GM19043 (cell line): ENCODE results near the gene TMEM63C.

Source experiments
- ATAC-seq: cut with Tn5 transposase; IDR thresholded peaks from one replicate; pipeline ENCODE4 v1.9.1; 2021; ENCODE audit warnings: low read depth; ENCODE audit not compliant: unreplicated experiment

Gene TMEM63C

DNA sequence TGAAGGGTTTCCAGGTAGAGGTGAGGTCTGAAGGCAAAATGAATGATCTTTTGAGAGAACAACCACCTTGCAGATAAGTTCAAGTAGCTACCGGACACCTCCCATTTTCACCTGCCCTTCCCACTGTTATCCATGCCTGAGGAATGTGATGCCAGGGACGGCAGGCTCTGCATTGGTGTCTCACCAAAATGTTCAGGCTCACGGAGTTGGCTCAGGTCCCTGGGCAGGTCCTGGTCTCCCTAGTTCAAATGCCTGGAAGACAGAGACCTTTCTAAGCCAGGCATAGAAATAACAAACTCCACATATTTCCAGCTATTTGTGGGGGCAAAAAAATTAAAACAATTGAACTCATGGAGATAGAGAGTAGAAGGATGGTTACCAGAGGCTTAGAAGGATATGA lies 36.0 kb downstream of the TMEM63C start:
- no peak for ATAC-seq

GRCh38 chr14:77219591-77219990 lies 38.0 kb downstream of the TMEM63C start:
- ATAC-seq: no peak

DNA sequence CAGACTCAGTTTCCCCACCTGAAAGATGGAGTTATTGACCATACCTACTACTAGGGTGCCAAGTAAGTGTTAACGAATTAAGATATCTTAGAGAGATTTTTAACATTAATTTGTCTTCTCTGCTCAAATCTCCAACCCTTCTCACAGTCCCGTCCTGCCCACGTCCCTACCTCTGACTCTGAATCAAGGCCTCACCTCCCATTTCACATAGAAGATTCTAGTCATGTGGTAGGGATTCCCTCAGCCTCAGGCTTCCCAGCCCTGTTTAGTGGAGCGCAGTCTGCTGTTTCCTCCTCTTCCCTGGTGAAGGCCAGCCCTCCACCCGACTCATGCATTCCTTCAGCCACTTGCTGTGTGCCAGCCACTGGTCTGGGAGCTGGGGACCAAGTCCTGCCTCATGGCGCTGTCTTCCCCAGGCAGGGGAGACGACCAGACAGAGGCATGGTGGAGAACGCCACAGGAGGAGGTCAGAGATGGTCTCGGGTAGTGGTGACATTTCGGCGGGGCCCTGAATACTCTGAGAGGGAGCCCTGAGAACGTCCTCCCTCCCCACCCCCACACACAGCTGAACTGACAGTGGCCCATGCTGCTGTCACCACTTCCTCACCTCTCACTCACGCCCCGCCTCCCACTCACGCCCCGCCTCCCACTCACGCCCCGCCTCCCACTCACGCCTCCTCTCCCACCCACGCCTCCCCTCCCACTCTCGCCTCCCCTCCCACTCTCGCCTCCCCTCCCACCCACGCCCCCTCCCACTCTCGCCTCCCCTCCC lies 38.8 kb downstream of the TMEM63C start:
- no peak for ATAC-seq

- no peak for ATAC-seq
Observed at GRCh38 chr14:77221241-77221871, 39.8 kb downstream of the TMEM63C start.

- ATAC-seq: no peak
Observed at GRCh38 chr14:77222546-77223225, 41.1 kb downstream of the TMEM63C start.

- ATAC-seq: no peak
Observed at GRCh38 chr14:77224212-77224611, 42.6 kb downstream of the TMEM63C start.

DNA sequence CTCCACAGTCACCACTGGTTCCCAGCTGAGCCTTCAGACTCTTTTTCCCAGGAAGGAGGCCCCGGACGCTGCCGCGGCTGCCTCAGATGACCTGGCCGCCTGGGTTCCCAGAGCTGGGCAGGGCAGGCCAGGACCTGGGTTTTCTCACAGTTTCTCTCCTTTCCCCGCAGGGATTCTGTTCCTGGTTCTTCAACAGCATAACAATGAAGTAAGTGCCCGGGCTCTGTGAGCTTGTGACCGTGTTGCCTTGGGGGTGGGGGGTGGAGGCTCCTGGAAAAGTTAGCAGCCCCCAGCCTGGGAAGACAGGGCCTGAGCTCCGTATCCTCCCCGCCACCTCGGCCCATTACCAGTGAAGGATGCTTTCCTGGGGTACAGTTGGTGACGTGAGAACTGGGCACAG lies 43.7 kb downstream of the TMEM63C start:
- ATAC-seq: no peak

DNA sequence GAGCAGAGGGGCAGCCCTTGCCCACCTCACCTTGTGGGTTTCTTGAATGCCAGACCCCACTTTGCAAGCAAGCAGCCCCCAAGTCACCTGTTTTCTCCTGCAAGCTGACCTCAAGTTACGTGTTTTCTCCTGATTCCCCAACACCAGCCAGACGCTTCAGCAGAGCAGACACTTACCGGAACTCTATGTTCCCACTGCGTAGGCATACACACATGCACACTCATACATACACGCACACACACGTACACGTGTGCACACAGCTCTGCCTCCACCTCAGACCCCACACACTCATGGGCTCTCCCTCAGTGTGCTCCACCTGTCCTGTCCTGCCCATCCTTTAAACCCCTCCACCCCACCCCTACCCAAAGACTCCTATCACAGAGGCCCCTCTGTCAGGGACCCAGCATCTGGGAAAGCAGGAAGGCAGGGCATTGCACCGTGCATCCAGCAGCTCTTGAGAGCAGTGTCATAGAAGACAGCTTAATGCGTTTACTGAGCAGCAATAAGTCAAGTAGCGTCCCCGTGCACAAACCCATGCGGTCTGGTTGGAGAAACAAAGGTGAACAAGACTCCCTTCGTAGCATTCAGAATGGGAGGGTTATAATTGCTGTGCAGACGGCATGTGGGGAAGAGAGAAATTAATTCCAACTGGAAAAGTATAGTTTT lies 44.4 kb downstream of the TMEM63C start:
- no peak for ATAC-seq

DNA sequence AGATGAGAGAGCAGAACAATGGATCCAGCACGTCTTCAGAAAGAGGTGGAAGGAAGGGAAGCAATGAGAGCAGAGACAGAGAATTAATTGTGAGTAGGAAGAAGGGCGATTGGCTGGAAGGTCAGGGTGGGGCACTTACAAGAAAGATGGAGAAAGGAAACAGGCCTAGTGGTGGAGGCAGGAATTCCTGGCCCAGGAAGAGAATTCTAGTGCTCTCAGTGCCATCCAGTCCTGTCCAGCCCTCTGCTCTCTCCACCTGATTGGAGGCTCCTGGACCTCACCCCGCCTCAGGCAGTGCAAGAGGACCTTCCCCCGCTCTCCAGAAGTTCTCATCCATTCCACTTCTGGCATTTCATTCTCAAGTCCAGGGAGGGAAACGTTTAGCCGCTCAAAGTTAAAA lies 46.5 kb downstream of the TMEM63C start:
- ATAC-seq: no peak

- ATAC-seq: no peak
Observed at GRCh38 chr14:77230914-77231313, 49.3 kb downstream of the TMEM63C start.

DNA sequence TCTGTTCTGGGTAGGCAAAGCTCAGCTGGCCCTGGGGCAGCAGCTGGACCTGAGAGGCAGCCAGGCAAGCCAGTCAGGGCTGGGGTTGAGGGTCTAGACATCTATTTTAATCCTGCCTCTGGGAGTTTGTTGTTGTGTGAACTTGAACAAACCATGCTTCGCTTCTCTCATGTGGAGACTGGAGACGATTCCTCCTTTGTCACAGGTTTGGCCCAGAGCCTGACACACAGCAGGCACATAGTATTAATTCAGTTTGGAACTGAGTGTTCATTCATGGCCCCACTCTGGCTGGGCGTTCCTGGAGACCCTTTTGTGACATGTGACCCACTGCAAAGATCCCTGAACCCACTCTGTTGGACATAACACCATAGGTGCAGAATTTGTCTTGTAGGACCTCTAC lies 50.1 kb downstream of the TMEM63C start:
- ATAC-seq: no peak

- ATAC-seq: no peak
Observed at GRCh38 chr14:77236814-77237213, 55.2 kb downstream of the TMEM63C start.

DNA sequence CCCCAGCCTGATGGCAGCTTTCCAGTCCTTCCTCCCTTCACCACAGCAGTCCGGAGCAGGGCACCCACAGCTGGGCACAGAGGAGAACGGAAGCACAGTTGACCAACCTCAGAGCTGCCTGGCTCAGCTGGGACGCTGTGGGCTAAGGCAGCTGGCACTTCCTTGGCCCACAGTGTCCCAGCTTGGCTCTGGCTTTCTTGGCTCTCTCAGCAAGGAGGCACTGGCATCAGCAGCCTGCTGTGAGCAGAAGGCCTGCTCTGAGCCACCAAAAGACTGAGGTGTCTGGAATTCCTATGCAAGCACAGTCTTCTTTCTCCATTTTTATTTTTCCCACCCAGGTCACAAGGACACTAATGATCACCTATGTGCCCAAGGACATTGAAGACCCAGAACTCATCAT lies 56.8 kb downstream of the TMEM63C start:
- no peak for ATAC-seq

DNA sequence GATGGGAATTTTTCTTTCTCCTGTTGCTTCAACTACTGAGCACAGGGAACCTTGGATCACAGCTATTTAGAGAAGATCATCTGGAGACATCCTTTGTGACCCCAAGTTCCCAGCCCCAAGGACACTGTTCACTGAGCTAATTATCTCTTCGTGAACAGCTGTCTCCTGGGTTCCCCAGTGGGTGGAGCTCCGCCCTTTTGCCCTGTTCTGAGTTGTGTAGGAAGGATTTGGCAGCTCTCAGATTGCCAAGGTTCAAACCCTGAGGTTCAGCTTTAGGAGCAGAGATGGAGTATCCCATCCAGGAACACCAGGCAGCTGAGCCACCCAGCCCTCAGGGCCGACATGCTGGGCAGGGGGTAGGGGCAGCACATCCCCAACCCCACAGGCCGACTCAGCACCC lies 57.4 kb downstream of the TMEM63C start:
- ATAC-seq: no peak

- ATAC-seq: no peak
Observed at GRCh38 chr14:77239412-77239811, 57.8 kb downstream of the TMEM63C start.

GRCh38 chr14:77240336-77240915 lies 58.8 kb downstream of the TMEM63C start:
- no peak for ATAC-seq

DNA sequence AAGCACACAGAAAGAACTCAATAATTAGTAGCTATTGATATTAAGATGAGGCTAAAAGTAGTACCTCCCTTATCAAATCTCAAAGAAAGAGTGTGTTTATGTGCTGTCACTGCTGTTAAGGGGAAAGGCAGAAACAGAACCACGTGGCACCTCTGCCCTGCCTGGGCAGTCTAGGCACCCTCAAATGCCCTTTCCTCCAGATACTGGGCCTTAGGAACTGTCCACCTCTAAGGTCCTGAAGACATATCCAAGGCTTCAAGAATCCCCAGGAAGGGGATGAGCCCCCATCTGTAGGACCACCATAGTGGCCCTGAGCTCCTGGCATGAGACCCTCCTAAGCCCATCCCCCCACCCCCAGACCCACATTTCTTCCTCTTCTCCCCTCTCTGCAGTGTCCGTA lies 60.4 kb downstream of the TMEM63C start:
- ATAC-seq: no peak

DNA sequence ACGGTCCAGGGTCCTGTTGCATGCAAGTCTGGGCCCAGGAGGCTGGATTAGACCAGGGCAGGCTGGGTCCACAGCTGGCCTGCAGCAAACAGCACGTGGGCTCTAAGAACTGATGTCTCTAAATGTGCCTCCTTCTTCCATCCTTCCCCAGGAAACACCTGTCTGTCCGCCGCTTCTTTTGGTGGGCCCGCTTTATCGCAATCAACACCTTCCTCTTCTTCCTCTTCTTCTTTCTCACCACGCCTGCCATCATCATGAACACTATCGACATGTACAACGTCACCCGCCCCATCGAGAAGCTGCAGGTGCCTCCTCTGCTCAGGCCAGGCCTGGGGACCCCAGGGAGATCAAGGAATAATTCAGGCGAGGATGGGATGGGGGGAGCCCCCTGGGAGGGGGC lies 61.2 kb downstream of the TMEM63C start:
- ATAC-seq: no peak

DNA sequence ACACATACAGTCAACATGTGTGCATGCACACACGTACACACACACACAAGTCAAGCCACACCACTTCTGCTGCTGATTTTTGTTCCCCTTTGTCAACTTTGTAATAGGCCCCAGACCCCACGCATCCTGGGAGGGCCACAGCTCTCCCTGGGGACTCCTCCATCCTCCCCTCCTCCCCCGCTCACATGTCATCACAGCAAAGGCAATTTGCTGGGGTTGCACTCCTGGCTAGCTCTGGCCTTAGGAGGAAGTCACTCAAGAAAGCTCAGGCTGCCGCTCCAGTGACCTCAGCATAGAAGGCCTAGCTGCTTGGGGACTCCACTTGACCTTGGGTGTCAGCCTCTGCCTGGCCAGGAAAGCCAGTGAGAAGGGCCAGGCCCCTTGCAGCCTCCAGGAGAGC lies 62.3 kb downstream of the TMEM63C start:
- ATAC-seq: no peak

DNA sequence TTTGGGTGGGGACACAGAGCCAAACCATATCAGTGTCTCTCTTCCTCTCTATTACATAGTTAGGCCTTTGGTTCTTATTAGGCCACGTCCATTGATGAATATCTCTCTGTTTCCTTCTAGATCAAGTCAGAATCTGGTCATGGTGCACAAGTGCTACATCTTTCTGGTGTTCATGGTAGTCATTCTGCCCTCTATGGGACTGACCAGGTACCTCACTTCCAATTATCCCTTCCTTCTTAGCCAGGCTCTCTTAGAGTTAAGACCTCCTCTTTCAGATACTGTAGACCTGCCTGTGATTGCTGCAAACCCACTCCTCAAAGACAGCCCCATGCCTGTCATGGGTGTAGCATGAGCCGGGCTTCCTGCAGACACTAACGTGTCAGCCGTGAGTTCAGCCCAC lies 64.2 kb downstream of the TMEM63C start:
- no peak for ATAC-seq

- no peak for ATAC-seq
Observed at GRCh38 chr14:77246784-77247183, 65.2 kb downstream of the TMEM63C start.
